Stromal cell of bone marrow (primary cell): Measurements from ENCODE around the gene HSPBP1.
"Not testable (repeated sequence)": the region's sequence is repeated elsewhere in the genome, so short reads cannot be mapped to it uniquely, and the experiment has no call there.

Source experiments
- DNase-seq: peaks from one replicate; pipeline ENCODE4 v3.0.0-alpha.2; 2012; ENCODE audit warnings: low read depth

HSPBP1 gene, protein sequence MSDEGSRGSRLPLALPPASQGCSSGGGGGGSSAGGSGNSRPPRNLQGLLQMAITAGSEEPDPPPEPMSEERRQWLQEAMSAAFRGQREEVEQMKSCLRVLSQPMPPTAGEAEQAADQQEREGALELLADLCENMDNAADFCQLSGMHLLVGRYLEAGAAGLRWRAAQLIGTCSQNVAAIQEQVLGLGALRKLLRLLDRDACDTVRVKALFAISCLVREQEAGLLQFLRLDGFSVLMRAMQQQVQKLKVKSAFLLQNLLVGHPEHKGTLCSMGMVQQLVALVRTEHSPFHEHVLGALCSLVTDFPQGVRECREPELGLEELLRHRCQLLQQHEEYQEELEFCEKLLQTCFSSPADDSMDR

DNA sequence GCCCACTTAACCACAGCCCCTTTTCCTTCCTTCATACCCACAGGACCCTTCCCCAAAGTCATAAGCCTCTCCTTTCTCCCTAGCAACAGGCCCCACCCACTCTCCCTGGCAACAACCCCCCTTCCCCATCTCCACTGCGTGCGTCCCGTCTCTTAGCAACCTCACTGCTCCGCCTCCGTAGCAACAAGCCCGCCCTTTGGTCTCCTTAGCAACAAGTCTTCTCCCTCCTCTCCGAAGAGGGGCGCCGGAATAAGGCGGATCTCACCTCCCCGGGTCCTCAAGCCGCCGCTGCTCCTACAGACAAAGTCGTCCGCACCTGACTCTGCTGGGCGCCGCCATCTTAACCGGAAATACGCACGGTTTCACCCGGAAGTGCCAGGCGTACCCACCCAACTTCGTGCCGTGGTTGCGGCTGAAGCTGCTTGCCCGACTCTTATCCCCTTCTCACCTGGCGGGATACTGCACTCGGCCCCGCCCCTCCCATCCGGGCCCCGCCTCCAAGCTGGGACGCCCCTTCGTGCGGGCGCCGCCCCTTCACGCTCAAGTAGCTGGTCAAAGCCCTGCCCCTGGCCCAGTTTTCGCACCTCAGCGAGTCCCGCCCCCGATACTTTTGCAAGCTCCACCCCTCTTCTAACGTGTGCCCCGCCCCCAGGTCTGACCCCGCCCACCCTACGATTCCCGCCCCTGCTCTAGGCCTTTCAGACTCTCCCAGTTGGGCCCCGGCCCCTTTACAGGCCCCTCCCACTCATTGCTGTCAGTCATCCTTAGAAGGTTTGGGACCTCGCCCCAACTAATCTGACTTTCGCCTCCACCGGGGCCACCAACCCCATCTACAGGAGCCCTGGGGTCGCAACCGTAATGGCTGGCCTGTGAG is at the start of gene HSPBP1:
HSPBP1 (minus strand) TSS at position 341 of the 874 bp plus-strand sequence. CDS start 502 bp downstream, outside the sequence.
- DNase-seq, result peak; percentile 78

DNA sequence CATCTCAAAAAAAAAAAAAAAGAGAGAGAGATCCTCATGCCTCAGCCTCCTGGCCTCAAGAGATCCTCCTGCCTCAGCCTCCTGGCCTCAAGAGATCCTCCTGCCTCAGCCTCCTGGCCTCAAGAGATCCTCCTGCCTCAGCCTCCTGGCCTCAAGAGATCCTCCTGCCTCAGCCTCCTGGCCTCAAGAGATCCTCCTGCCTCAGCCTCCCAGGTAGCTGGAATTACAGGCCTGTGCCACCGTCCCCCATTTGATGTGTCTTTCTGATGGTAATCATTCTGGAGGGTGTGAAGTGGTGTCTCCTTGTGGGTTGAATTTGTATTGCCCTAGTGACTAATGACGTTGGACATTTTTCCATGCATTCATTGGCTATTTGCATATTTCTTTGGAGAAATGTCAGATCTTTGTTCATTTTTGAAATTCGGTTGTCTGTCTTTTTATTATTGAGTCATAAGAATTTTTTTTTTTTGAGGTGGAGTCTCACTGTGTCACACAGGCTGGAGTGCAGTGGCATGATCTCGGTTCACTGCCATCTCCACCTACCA is 48.9 kb upstream of the HSPBP1 start:
- not testable (repeated sequence) for DNase-seq

DNA sequence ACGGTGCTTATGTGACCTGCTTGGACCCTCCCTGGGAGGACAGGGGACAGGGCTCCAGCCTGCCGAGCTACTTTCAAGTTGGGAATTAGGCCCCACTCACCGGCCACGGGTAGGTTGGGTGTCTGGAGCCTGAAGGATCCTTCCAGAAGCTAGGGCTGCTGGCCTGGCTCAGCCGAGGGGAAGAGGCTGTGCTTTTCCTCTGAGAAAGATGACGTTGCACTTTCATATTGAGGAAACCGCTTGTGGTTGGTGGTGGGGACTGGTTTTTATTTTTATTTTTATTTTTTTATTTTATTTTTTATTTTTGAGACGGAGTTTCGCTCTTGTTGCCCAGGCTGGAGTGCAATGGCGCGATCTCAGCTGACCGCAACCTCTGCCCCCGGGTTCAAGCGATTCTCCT is 45.3 kb upstream of the HSPBP1 start, which contains the start of gene TMEM150B:
TMEM150B (minus strand) TSS at position 170 of the 400 bp plus-strand sequence. CDS start 4,305 bp downstream, outside the sequence.
- no peak for DNase-seq

DNA sequence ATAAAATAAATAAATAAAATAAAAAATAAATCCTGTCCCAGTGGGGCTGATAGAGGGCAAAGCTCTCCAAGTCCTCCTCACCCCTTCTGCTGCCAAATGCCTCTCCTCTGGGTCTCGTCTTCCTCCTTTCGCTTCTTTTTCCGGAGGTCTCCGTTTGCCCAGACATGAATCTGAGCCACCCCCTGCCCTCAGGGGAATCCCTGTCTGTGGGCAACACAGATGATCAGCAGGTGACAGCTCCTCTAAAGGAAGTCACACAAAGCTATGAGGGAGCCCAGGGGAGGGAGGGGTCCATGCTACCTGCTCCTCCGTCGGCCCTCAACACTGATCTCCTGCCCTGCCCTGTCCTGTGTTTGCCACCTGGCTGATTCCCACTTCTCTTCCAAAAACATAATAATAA is 44.8 kb upstream of the HSPBP1 start:
- DNase-seq, result no peak

DNA sequence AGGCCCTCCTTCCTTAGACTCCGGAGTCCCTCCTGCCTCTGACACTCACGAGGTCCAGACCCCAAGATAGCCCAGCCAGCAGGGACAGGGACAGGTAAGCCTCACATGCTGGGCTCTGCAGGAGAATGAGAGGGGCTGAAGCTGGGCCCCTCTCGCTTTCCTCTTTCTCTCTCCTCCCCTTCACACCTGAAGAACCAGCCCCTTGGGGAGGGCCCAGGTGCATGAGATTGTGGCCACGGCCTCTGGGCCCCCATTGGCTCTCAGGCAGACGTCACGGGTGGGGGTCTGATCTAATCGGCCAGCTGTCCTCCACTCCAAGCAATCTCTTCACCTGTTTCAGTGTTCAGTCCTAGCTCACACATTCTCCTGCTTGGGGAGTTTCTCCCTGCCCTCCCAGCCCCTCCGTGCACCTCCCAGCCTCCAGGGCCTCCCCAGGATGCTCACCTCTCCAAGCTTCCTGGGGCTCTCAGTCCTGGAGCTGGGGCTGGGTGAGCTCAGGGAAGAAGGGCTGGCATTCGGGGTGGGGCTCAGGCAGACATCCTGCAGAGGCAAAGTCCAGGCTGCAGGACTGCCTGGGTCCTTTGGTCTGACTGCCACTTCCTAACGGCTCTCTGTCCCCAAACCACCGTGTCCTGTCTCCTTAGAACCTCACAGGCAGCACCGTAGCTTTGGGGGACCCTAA is 42.4 kb upstream of the HSPBP1 start:
- no peak for DNase-seq

DNA sequence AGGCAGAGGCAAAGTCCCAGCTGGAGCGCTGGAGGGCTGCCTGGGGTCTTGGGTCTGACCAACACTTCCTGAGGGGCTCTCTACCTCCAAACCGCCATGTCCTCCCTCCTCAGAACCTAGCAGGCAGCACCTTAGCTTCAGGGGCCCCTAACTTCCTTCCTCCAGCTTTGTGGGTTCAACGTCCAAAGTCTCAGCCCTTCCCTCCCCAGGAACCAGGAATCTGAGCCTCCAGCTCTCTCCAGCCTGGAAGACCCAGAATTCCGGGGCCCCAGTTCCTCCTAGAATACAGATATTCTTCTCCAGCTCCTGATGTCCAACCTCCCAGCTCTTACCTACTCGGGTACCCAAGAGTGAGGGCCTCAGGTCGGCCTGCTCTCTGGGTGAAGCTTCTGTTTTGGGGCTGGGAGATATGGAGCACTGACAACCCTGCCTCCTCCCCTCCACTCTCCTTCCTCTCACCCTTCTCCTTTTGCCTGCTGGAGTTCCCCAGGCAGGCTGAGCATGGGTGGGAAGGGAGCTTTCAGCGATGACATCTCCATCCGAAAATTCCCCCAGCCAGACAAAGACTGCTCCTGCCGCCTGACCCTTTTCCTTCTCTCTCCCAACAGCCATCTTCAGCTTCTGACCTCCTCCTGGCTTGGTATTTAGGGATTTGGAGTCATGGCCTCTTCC is 41.7 kb upstream of the HSPBP1 start:
- no peak for DNase-seq

DNA sequence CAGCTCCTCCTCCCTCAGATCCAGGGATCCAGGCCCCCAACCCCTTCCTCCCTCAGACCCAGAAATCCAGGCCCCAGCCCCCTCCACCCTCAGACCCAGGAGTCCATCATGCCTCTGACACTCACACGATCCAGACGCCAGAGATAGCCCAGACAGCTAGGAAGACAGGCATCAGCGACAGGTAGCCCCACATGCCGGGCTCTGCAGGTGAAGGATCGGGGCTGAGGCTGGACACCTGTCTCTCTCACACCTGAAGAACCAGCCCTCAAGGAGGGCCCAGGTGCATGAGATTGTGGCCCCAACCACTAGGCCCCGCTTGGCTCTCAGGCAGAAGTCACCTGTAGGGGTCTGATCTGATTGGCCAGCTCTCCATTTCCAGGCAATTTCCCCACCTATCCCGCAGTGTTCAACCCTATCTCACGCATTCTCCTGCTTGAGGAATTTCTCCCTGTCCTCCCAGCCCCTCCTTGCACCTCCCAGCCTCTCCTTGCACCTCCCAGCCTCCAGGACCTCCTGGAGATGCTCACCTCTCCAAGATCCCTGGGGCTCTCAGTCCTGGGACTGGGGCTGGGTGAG is 41.0 kb upstream of the HSPBP1 start:
- DNase-seq, result no peak

DNA sequence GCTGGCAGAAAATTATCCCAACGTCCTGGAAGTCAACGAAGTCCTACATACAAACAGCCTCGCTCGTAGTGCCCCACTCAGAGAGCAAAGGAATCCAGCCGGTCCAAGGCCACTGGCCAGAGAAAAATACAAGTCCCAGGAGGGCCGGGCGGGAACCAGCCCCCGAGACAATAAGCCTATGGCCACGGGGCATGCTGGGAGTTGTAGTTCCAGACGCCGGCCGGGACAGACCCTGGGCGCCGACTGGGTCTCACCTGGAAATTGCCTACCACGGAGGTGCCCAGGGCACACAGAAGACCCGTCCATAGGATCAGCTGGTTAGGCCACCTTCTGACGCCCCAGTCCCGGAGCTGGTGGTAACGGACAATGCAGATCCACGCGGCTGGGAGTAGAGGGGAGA is 39.9 kb upstream of the HSPBP1 start:
- DNase-seq, result no peak

DNA sequence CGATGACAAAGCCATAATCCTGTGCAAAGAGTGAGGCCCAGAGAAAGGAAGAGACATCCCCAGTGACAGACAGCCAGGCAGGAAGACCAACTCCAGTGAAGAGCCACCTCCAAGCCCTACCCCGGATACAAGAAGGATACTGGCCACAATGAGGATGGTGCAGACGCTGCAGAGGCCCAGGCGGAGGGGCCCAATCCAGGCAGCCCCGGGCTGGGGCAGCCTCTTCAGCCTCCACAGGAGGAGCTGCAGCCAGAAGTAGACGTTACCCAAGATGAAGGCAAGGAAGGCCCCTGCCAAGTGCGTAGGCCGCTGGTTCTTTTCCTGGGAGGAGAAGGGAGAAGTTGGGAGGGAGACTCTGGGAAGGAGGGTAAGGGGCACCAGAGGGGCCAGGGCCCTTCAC is 36.7 kb upstream of the HSPBP1 start:
- DNase-seq, result no peak

DNA sequence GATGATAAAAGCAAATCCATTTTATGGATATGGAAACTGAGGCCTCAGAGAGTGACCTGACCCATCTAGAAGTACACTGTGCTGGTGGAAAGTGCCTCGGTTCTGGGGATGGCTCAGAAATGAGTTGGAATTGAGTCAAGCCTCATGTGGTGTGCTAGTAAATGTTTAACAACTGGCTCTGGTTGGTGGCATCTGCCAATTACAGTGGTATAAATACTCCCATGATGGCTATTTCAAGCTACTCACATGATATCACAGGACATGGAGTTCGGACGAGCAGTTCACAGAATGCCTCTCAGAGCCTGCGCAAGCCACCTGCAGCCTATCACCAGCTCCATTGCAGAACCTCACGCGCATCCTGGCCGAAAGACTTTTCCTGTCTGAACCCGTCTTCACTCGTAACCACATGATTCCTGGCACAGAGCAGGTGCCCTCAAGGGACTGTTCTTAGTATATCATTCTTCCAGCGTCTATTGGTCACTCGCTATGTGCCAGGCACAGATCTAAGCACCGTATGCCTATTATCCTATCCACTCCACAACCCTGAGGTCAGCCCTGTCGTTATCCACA is 36.1 kb upstream of the HSPBP1 start:
- no peak for DNase-seq

DNA sequence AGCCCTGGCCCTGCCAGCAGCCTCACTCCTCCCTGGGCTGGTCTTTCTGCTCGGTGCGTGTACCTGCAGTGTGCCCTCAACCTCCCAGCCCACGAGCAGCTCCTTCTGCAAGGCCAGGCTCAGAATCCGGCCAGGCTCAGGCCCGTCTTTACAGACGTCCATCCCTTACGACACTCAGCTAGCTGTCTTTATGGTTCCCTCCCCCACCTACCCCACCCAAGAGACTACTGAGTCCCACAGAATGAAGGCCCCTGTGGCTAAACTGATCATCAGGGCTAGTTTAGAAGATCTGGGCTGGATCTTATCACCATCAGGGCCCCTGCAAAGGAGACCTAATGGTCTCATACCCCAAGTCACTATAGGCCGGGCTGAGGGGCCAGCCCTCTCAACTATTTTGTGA is 34.5 kb upstream of the HSPBP1 start:
- no peak for DNase-seq

DNA sequence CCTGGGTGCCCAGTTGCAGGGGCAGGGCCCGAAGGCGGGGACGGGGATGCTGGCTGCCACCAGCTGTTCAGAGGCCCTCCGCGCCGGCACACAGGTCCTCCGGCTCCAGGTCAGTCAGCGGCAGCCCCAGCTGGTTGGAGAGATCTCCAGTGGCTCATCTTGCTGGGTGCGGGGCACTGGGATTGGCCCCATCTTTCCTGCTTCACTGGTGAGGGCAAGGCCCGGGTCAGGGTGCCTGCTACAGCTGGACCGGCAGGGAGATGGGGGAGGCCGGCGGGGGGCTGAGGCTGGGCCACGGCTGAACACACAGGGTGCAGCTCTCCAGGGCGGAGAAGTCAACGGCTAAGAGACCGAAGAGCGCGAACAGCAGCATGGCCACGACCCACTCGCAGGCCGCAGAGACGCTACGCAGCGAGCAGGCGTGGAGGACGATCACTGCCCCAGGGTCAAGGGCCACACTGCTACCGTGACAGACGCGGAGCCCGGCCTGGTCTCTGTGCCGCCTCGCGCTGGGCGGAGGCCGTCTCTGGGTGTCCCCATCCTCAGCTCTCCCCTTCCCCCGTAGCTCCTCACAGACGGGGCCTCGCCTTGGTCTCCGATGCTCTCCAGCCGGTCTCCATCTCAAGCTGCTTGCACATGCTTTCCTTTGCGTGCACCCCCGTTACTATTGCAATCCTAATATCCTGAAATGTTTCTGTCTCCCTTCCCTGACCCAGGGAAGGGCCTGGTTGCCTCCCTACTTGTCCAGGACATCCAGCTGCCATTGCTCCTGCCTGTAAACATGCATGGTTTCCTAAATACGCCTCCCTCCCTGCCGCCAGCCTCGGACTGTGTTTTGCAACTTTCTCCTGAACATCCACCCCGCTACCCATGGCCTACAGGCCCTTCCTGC is 33.0 kb upstream of the HSPBP1 start:
- no peak for DNase-seq

DNA sequence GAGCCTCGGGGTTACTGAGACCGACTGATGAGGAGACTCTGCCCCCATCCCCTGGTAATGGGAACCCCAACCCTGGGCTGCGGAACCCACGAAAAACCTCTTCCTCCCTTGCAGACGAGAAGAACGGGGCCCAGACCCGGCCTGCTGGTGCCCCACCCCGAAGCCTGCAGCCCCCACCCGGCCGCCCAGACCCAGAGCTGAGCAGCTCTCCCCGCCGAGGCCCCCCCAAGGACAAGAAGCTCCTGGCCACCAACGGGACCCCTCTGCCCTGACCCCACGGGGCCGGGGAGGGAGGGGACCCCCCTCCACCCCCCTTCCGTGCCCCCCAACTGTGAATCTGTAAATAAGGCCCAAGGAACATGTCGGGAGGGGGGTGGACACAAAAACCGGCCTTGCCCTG is 31.9 kb upstream of the HSPBP1 start:
- no peak for DNase-seq

DNA sequence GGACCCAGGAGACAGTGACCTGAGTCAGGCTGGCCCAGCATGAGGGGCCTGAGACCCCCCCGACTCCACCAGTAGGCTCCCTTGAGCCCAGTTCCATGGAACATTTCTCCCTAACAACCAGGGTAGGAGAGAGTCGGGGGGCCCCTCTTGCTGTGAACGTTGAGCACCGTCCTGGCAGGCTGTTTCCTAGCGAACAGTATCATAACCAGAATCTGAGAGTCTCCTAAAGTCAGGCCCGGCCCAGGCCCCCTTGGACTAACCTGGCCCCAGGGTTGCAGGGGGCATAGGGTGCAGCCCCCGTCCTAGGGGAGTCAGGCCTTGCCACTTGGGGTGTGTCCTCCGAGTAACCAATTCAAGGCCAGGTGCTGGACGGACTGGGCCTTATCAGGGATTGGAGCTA is 31.5 kb upstream of the HSPBP1 start:
- no peak for DNase-seq

DNA sequence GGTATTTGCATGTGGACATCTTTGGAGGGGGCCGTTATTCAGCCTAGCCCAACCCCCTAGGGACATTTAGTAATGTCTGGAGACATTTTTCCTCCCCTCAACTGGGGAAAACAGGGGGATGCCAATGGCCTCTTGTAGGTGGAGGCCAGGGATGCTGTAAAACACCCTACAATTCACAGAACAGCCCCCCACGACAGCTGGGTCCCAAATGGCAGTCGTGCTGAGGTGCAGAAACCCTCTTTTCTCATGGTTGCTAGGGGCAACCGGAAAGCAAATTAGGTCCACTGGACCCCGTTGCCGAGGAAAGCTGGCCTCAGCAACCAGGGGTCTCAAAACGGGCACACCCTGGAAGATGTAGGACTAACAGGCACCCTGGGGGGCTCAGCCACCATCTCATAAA is 30.6 kb upstream of the HSPBP1 start:
- no peak for DNase-seq

DNA sequence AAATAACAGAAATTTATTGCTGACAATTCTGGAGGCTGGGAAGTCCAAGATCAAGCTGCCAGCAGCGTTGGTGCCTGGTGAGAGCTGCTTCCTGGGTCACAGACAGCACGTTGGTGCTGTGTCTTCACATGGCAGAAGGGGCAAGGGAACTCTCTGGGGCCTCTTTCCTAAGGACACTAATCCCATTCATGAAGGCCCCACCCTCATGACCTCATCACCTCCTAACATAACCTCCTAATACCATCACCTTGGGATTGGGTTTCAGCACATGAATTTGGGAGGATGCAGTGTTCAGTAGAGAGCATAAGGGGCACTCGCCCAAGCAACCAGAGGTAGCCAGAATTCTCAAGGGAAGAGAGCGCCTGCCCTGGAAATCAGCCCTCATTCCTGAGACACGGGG is 29.5 kb upstream of the HSPBP1 start:
- DNase-seq, result no peak

DNA sequence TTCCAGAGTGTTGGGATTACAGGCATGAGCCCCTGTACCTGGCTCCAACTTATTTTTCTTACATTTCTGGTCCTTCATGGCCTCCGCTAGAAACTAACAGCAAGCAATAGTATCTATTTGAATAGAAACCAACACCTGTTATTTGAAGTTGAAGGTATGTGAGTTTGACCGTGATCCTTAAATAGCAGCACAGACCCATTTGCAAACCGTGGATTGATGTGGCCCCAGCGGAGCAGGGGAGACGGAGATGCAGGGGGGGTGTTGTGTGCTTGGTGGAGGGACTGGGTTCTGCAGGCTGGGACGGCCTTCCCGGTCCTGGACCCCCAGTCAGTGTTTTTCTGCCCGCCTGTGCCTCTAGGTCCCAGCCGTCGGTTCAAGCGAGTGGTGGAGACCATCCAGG is 28.4 kb upstream of the HSPBP1 start:
- DNase-seq, result no peak

DNA sequence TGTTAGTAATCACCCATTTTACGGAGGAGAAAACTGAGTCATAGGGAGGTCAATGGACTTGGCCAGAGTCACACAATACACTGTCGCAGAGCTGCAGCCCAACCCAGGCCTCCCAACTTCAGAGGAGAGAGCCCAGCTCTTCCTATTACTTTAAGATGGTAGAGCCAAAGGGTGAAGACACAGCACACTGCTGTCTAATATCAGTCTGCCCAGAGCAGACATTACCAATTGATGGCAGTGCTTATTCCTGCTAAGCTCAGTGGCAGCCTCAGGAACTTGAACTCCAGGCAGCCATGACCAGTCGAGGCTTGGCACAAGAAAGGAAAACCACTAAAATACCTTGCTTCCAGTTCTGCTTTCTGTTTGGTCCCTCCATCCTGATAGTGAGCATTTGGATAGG is 26.8 kb upstream of the HSPBP1 start:
- DNase-seq, result no peak

DNA sequence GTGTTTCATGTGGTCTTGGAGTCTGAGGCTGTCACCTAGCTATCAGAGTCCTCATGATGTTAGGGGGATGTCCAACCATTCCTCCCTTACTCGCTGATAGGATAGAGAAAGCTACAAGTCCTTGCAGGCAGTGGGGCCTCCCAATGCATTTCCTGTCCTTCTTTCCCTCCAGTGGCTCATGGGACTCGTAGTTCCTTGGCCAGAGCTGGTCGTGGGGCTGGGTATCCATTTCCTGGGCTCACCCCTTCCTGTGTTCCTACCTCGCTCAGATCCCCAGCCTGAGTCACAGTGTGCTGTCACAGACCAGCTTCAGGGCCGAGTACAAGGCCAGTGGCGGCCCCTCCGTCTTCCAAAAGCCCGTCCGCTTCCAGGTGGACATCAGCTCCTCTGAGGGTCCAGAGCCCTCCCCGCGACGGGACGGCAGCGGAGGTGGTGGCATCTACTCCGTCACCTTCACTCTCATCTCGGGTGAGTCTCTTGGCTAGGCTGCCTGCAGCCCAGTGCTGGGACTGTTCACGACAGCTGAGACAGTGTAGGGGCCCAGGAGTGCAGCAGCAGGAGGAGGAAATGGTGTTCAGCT is 26.2 kb upstream of the HSPBP1 start:
- no peak for DNase-seq

DNA sequence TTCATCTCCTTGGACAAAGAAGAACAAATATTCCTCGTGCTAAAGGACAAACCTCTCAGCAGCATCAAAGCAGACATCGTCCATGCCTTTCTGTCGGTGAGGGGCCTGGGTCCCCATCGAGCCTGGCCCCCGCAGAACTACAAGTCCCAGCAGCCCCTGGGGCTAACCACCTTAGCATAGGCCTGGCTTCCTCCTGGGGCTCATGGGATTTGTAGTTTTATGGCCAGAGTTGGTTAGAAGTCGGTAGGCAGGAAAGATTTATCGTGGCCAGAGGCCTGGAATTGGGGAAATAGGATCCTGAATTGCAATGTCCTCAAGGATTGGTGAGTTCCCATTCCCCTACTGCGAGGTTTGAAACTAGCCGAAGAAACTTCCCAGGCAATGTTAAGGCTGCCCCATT is 25.6 kb upstream of the HSPBP1 start:
- DNase-seq, result no peak
